Uterus (tissue), 4 donors: ENCODE data around the gene CBLB. TPM values are rescaled to one million over a fixed set of nuclear protein-coding genes. Genes with fewer than 3 reads are reported as not detected.

Experiments used
- DNase-seq, 2 donors: peaks; one replicate each; pipeline ENCODE4 v3.0.0-alpha.2; 2019 to 2020
- H3K27ac ChIP-seq, 2 donors: fragments of 200-600 bp; sonication (generic); 1 replicate in 1 of 2; 2 replicates in 1 of 2; pipeline ENCODE4 v1.5.1; 2016 to 2018
- H3K27me3 ChIP-seq, 2 donors: fragments of 200-600 bp; sonication (generic); one replicate each; pipeline ENCODE4 v1.5.1; 2018 to 2019; ENCODE audit warnings: control low read depth in 1 of 2
- H3K36me3 ChIP-seq, 2 donors: fragments of 200-600 bp; sonication (generic); one replicate each; pipeline ENCODE4 v1.5.1; 2019; ENCODE audit warnings: control low read depth in 1 of 2
- H3K4me1 ChIP-seq, 2 donors: fragments of 200-600 bp; sonication (generic); one replicate each; pipeline ENCODE4 v1.5.1; 2018 to 2019; ENCODE audit warnings: control low read depth in 1 of 2
- H3K4me3 ChIP-seq, 2 donors: fragments of 200-600 bp; sonication (generic); 1 replicate in 1 of 2; 2 replicates in 1 of 2; pipeline ENCODE4 v1.5.1; 2018 to 2019; ENCODE audit warnings: mild to moderate bottlenecking in 1 of 2
- H3K9me3 ChIP-seq, 2 donors: fragments of 200-600 bp; sonication (generic); one replicate each; pipeline ENCODE4 v1.5.1; 2019; ENCODE audit warnings: control low read depth in 1 of 2
- POLR2A ChIP-seq, 2 donors: fragments of 450-650 bp; IDR thresholded peaks; one replicate each; pipeline ENCODE4 v1.6.1; 2016; ENCODE audit warnings: antibody characterized with exemption in 2 of 2, mild to moderate bottlenecking in 1 of 2, moderate library complexity in 1 of 2
- intact Hi-C: fragments of 100-400 bp; cut with DNase I; formaldehyde crosslinking; loops from one replicate; pipeline ENCODE4 v1.15.1; 2023; ENCODE audit warnings: low total_unique reads
- total RNA-seq, 4 donors: library from RNA; depleted of rRNA in 3 of 4; stranded (reverse); fragments of >200 nt in 3 of 4; gene quantifications; one replicate each; pipeline versions ENCODE4 v1.1.0 to v1.2.4, GENCODE V29; 2014 to 2023
- TF ChIP-seq, protein P1 (sequence below), 4 experiments: fragments of 200-600 bp in 2 of 4; fragments of 450-650 bp in 2 of 4; sonication (generic) in 2 of 4; IDR thresholded peaks; one replicate each; pipeline ENCODE4 v1.5.1; 2016 to 2019; ENCODE audit warnings: antibody characterized with exemption in 4 of 4, mild to moderate bottlenecking in 2 of 4, moderate library complexity in 1 of 4
- donor health status: DM: yes; HTN: yes; CAD: no.

The CBLB gene
- total RNA-seq, 4 donors from 2014 or later: 26.1 to 86.2 (median 44.5) TPM

DNA sequence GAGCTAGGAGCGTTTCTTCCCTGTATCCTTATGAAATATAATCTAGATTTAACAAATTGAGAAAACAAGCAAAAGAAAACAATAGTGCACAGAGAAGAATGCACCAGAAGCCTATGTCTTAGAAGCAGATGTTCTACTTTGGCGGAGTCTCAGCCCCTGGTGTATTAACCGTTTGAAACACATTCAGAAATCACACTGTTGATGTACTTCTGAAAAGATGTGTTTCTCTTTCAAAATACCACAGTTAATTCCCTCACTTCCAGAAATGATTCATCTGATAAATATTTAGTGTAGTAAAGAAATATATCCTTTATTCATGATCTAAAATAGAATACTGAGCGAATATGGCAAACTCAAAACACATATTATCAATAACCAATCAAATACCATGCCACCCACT is 77.7 kb downstream of the CBLB start:
- H3K27me3 ChIP-seq: no peaks in the 10 kb centered on the region
- no peaks in the 10 kb centered on the region for H3K9me3 ChIP-seq
- intact Hi-C loops: no loop called here
- H3K27ac ChIP-seq: peak overlapping the region; percentile 61 to 65
- H3K4me3 ChIP-seq: no peak overlapping the region
- peaks cover 0 to 11% of the 10 kb centered on the region in 2 donors for H3K4me1 ChIP-seq
- no peaks in the 10 kb centered on the region for H3K36me3 ChIP-seq
- peak in 1 of 2 donors; percentile 46 for DNase-seq
- TF ChIP-seq POLR2A (IDR thresholded peaks at IDR 0.05): no peak
- TF ChIP-seq, protein P1, sequence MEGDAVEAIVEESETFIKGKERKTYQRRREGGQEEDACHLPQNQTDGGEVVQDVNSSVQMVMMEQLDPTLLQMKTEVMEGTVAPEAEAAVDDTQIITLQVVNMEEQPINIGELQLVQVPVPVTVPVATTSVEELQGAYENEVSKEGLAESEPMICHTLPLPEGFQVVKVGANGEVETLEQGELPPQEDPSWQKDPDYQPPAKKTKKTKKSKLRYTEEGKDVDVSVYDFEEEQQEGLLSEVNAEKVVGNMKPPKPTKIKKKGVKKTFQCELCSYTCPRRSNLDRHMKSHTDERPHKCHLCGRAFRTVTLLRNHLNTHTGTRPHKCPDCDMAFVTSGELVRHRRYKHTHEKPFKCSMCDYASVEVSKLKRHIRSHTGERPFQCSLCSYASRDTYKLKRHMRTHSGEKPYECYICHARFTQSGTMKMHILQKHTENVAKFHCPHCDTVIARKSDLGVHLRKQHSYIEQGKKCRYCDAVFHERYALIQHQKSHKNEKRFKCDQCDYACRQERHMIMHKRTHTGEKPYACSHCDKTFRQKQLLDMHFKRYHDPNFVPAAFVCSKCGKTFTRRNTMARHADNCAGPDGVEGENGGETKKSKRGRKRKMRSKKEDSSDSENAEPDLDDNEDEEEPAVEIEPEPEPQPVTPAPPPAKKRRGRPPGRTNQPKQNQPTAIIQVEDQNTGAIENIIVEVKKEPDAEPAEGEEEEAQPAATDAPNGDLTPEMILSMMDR (IDR thresholded peaks at IDR 0.05): no peak

DNA sequence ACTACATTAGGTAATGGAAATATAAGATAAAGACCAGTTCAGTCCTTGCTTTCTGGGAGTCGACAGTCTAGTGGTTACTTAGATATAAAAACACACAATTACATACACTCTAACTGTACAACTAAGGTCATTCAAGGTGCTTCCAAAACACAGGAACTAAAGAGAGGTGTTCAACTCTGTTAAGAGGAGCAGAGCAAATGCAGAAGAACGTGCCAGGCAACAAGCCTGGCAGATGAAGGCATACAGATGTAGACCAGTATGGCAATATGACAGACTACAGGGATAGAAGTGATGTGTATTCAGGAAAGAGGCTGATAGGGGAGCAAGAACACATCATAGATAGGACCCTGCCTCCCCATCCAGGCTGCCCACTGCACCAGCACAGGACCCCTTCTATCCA is 78.3 kb downstream of the CBLB start:
- Histone ChIP-seq H3K4me1 (peaks cover 0 to 11% of the 10 kb centered on the region in 2 donors), H3K36me3 (no peaks in the 10 kb centered on the region), H3K4me3 (no peak overlapping the region), H3K27me3 (no peaks in the 10 kb centered on the region), H3K27ac (peak overlapping the region; percentile 61 to 65), H3K9me3 (no peaks in the 10 kb centered on the region)
- TF ChIP-seq, protein P1 (IDR thresholded peaks at IDR 0.05): no peak
- no peak for TF ChIP-seq POLR2A (IDR thresholded peaks at IDR 0.05)
- DNase-seq: no peak
- intact Hi-C loops: no loop called here

DNA sequence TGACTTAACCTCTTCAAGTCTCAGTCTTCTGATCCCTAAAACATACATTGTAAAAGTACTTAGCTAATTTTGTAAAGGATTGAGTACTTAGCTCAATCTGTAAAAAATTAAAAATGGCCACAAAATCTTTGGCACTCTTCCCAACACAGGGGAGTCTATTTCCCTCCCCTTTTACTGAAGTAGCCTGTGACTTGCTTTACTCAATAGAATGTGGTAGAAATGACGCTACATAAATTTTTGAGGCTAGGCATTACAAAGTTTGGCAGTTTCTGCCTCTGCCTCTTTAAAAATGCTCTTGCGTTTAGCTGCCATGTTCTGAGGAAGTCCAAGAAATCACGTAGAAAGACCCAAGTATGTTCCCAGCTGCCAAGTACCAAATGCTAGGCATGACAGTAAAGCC is 80.2 kb downstream of the CBLB start:
- Histone ChIP-seq H3K4me3 (no peak overlapping the region), H3K27ac (no peak overlapping the region), H3K9me3 (no peaks in the 10 kb centered on the region), H3K36me3 (no peaks in the 10 kb centered on the region), H3K27me3 (no peaks in the 10 kb centered on the region), H3K4me1 (peaks cover 0 to 11% of the 10 kb centered on the region in 2 donors)
- TF ChIP-seq POLR2A (IDR thresholded peaks at IDR 0.05): no peak
- TF ChIP-seq, protein P1 (IDR thresholded peaks at IDR 0.05): no peak
- DNase-seq: no peak
- intact Hi-C loops: no loop called here

DNA sequence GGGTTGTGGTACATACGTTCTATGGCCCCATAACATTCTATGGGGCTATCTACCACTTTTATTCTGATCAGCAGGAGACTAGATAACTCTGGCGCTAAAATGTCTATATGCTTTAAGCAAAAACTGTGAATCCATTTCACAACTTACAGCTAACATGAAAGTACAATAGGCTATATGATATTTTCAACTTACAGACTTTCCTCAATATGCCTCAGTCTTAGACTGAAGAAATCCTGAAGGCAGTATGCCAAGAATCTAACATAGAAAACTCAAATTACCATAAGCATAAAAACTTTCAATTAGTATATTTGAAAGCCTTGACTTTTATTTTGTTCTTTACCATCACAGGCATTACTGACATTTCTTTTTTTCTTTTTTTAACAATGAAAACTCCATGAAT is 81.4 kb downstream of the CBLB start:
- intact Hi-C loops: no loop called here
- no peak overlapping the region for H3K27ac ChIP-seq
- TF ChIP-seq POLR2A (IDR thresholded peaks at IDR 0.05): no peak
- TF ChIP-seq, protein P1 (IDR thresholded peaks at IDR 0.05): no peak
- peaks cover 0 to 8% of the 10 kb centered on the region in 2 donors for H3K4me1 ChIP-seq
- no peaks in the 10 kb centered on the region for H3K27me3 ChIP-seq
- no peaks in the 10 kb centered on the region for H3K36me3 ChIP-seq
- H3K9me3 ChIP-seq: no peaks in the 10 kb centered on the region
- DNase-seq: no peak
- H3K4me3 ChIP-seq: no peak overlapping the region

DNA sequence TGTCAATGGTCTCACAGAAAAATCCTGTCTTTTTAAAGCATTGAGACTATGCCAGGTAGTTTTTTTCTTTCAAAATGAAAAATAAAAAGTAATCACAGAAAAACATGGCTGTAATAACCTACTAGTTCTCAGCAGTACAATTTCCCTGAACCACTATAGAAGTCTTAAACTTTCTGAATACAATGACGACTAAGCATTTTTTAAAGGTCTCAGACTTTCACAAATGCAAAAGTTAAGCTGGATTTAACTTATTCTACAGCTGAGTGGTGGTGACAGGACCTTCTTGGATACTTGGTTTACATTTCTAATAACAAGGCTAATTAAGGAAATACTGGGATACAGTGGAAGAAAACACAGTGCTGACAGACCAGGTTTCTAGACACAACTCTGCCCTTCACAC is 81.8 kb downstream of the CBLB start:
- Histone ChIP-seq H3K27ac (no peak overlapping the region), H3K36me3 (no peaks in the 10 kb centered on the region), H3K4me3 (no peak overlapping the region), H3K9me3 (no peaks in the 10 kb centered on the region), H3K4me1 (peaks cover 0 to 7% of the 10 kb centered on the region in 2 donors), H3K27me3 (no peaks in the 10 kb centered on the region)
- intact Hi-C loops: no loop called here
- no peak for TF ChIP-seq POLR2A (IDR thresholded peaks at IDR 0.05)
- TF ChIP-seq, protein P1 (IDR thresholded peaks at IDR 0.05): no peak
- no peak for DNase-seq
